Embryonic facial prominence (tissue), 1 donor: ENCODE data around the gene NECAB3.
"Not testable (repeated sequence)": the region's sequence is repeated elsewhere in the genome, so short reads cannot be mapped to it uniquely, and the experiment has no call there.

ENCODE experiments used
- DNase-seq: peaks from one replicate; pipeline ENCODE4 v3.0.0-alpha.2; 2016; ENCODE audit errors: extremely low spot score

Gene NECAB3

GRCh38 chr20:33648396-33649004 is 25.7 kb downstream of the NECAB3 start:
- DNase-seq, result no peak

GRCh38 chr20:33647603-33648395 is 26.4 kb downstream of the NECAB3 start:
- no peak for DNase-seq

- not testable (repeated sequence) for DNase-seq
These were observed 27.1 kb downstream of the NECAB3 start for GRCh38 chr20:33646959-33647602.

GRCh38 chr20:33646191-33646590 is 28.0 kb downstream of the NECAB3 start:
- DNase-seq, result no peak

GRCh38 chr20:33645396-33645795 is 28.8 kb downstream of the NECAB3 start:
- DNase-seq, result no peak

- no peak for DNase-seq
These were observed 29.2 kb downstream of the NECAB3 start for GRCh38 chr20:33645072-33645358.

GRCh38 chr20:33644313-33645071 is 29.7 kb downstream of the NECAB3 start:
- DNase-seq, result no peak

- DNase-seq, result no peak
These were observed 33.9 kb downstream of the NECAB3 start for GRCh38 chr20:33640287-33640686.

- no peak for DNase-seq
These were observed 37.5 kb downstream of the NECAB3 start for GRCh38 chr20:33636776-33637175.

GRCh38 chr20:33635341-33635740 is 38.9 kb downstream of the NECAB3 start:
- no peak for DNase-seq

GRCh38 chr20:33631910-33632309 is 42.3 kb downstream of the NECAB3 start:
- DNase-seq, result not testable (repeated sequence)

- DNase-seq, result no peak
These were observed 43.7 kb downstream of the NECAB3 start for GRCh38 chr20:33630507-33630906.

GRCh38 chr20:33629979-33630378 is 44.2 kb downstream of the NECAB3 start:
- no peak for DNase-seq

- no peak for DNase-seq
These were observed 44.7 kb downstream of the NECAB3 start for GRCh38 chr20:33629533-33629932.

- DNase-seq, result no peak
These were observed 46.5 kb downstream of the NECAB3 start for GRCh38 chr20:33627577-33628216.

GRCh38 chr20:33626190-33626589 is 48.0 kb downstream of the NECAB3 start:
- DNase-seq, result no peak

GRCh38 chr20:33624399-33624798 is 49.8 kb downstream of the NECAB3 start:
- DNase-seq, result no peak

GRCh38 chr20:33622705-33623365 is 51.4 kb downstream of the NECAB3 start:
- no peak for DNase-seq

GRCh38 chr20:33621717-33622400 is 52.4 kb downstream of the NECAB3 start:
- no peak for DNase-seq

GRCh38 chr20:33612001-33612400 is 62.2 kb downstream of the NECAB3 start:
- no peak for DNase-seq

- DNase-seq, result no peak
These were observed 63.1 kb downstream of the NECAB3 start for GRCh38 chr20:33611106-33611505.
